HG03457 (cell line): Measurements from ENCODE around the gene HES3.

Experiments used
- ATAC-seq: cut with Tn5 transposase; IDR thresholded peaks from one replicate; pipeline ENCODE4 v1.9.1; 2021; ENCODE audit warnings: moderate number of reproducible peaks; ENCODE audit not compliant: unreplicated experiment

HES3 gene

GRCh38 chr1:6243993-6244392, at the start of gene HES3:
Gene HES3, plus strand, starts transcription at chr1:6244179. Its CDS starts 187 bp downstream, at chr1:6244366.
- no peak for ATAC-seq

- ATAC-seq: no peak
Measured at GRCh38 chr1:6197746-6198427, 46.1 kb upstream of the HES3 start.

- ATAC-seq: peak; percentile 12
Measured at GRCh38 chr1:6198646-6199297, 45.2 kb upstream of the HES3 start.

DNA sequence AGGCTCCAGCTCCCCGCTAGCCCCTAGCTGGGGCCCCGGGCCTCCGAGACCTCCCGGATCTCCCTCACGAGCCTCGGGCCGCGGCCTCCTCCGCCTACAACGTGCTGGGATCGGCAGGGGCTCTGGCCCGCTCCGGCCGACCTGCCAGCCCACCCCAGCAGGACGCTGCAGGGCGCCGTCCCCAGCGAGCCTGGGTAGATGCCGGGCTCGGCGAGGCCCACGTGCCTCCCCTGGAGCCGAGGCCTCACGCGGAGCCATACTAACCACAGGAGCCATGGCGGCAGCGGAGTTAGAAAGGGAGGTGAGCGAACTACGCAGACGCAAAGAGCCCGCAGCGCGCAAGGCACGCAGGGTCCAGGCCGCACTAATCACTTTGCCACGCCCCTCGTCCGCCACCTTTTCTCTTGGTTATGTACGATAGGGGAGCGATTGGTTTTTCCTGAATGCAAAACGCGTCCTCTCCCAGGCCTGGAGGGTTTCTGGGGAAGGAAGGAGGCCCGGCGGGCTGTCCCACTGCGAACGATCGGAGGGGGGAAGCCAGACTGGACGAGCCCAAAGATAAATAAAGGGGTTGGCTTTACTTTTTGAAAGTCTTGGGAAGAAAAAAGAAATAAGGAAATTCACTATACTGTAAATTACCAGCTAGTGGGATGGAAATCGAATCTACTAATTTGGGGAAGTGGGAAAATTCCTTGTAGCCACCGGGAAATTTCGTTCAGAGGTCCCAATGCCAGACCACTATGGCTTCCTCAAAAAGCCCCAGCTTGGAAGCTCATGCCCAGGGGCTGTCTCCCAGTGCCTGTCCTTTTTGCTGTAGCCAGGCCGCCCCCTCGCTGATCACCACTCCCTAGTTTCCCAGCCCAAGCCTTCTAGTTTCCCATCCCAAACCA, 44.4 kb upstream of the HES3 start, which contains the start of gene RPL22:
TSS of gene RPL22 (minus strand) at position 298 of the 890 bp plus-strand sequence. CDS start at position 276, 22 bp downstream.
- peak; percentile 86 for ATAC-seq

DNA sequence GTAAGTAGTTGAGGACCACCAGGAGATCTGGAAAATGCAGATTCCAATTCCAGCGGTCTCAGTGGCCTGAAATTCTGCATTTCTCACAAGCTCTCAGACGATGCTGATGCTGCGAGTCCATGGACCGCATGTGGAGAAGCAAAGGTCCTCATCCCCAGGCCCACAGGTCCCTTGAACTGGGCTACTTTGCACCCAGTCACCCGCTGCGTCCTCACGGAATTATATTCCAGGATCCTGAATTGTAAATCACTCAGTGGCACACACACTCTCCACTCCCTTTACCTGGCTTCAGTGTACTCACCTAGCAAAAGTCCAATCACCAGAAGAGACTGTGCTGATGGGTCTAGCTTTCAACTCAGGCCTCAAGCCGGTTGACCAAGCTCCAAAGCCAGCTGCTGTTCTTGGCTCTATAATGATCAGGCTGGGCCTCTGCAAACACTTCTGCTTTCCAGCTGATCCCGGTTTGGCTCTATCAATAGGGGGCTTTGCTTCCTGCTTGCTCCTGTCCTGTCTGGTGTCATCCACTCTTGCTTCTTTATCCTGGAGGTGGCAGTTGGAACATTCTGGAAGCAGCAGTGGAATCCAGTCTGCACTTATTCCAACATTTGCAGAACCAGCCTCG, 43.7 kb upstream of the HES3 start:
- ATAC-seq: no peak

- no peak for ATAC-seq
Measured at GRCh38 chr1:6202256-6202655, 41.7 kb upstream of the HES3 start.

GRCh38 chr1:6205849-6206519, 38.0 kb upstream of the HES3 start, which contains the start of gene RNF207:
Gene RNF207, plus strand, starts transcription at chr1:6206119. Its CDS starts 417 bp downstream, at chr1:6206536.
- no peak for ATAC-seq

- no peak for ATAC-seq
Measured at GRCh38 chr1:6206520-6206855, 37.5 kb upstream of the HES3 start.

- no peak for ATAC-seq
Measured at GRCh38 chr1:6207075-6207885, 36.7 kb upstream of the HES3 start.

DNA sequence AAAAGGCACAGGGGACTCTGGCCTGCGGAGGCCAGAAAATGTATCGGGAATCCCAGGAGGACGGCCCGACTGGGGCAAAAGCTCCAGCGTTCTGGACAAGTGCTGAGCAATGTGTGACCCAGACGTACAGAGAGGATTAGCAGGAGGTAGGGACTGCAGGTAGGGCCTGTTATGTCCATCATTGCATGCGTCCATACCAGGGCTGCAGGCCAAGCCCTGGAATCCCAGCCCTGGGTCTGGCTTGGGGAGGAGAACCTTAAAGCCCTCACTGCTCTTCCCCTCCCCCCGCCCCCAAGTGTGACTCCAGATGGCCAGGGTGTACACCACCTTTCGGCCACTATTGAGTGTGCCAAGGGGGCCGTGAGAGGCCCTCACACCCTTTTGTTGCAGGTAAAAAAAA, 36.1 kb upstream of the HES3 start:
- no peak for ATAC-seq

DNA sequence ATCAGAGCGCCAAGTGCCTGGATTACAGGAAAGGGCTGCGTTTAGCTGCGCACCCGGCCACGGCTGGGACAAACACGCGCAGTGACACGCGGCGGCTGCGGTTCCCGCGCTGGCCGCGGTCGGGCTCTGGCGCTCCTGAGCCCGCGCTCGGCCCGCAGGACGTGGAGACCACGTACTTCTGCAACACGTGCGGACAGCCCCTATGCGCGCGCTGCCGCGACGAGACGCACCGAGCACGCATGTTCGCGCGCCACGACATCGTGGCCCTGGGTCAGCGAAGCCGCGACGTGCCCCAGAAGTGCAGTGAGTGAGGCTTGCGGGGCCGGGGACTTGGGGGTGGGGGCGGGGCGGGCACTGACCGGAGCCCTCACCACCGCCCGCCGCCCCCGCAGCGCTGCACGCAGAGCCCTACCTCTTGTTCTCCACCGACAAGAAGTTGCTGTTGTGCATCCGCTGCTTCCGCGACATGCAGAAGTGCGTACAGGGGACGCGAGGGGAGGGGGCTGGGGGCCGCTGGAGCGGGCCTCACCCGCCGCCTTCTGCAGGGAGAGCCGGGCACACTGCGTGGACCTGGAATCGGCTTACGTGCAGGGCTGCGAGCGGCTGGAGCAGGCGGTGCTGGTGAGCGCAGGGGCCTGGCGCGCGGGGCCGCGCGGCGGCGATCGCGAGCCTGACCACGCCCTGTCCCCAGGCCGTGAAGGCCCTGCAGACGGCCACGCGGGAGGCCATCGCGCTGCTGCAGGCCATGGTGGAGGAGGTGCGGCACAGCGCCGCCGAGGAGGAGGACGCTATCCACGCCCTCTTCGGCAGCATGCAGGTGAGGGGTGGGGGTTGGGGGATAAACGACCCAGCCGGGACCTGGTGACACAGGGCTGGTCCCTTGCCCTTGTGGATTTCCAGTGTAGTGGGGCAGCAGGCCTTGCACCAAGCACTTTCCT, 35.0 kb upstream of the HES3 start:
- no peak for ATAC-seq

DNA sequence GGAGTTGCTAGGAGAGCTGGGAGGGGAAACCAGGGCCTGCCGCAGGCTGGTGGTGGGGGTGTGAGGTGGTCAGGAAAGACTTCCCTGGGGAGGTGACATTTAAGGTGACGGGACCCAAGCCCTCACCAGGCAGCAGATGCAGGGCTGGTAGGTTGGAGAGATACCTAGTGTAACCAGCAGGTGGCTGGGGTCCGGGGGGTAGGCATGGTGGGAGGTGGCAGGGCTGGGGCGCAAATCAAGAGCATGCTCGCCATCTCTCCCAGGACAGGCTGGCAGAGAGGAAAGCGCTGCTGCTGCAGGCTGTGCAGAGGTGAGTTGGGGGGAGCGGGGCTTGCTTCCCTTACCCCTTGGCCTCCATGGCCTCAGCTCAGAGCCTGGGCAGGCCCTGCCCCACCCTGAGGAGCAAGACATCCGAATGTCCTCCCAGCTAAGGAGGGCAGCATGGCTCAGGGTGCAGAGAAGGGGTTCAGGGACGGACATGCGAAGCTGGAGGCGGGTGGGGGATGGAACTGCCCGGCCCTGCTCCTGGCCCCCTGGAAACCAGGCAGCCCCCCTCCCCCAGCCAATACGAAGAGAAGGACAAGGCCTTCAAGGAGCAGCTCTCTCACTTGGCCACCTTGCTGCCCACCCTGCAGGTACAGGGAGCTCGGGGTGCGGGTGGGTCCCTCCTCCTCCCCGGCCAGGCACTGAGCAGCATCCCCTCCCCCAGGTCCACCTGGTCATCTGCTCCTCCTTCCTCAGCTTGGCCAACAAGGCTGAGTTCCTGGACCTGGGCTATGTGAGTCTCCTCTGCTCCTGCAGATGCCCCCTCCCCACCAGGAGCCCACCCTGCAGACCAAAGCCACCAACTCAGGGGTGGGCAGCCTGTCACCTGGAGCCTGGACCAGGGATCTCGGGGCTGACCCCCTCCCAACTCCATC, 34.1 kb upstream of the HES3 start:
- no peak for ATAC-seq

DNA sequence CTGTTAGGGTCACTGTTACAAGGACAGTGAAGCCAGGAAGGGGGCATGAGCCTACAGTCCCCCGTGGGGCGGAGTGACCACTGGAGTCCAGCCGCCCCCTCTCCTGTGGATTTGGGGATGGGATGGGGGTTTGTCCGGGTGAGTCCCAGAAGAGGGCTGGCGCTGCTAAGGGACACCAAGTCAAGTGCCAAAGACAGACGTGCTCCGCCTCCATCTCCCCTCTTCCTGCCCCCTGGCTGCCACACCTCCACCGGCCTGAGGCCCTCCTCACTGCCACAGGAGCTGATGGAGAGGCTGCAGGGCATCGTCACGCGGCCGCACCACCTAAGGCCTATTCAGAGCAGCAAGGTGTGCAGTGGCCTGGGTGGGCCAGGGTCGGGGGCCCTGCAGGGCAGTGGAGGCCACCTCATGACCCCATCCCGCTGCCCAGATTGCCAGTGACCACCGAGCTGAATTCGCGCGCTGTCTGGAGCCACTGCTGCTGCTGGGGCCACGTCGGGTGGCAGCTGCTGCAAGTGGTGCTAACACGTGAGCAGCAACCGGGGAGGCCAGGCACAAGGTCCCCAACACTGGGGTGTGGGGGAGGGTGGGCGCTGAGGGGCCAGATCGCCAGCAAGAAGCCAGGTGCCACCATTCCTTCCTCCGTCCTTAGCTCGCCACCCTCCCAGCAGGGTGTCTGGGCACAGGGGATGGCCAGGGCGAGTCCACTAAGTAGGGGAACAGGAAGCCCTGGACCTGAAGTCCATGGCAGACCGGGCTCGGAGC, 33.2 kb upstream of the HES3 start:
- no peak for ATAC-seq

GRCh38 chr1:6211731-6212130, 32.2 kb upstream of the HES3 start:
- ATAC-seq: no peak

- no peak for ATAC-seq
Measured at GRCh38 chr1:6212193-6212959, 31.6 kb upstream of the HES3 start.
